Measurements from ENCODE around the gene IMPACT.

IMPACT gene

GRCh38 chr18:24426398-24427294 lies at the start of gene IMPACT:
Gene IMPACT (plus strand): TSS chr18:24426670. CDS start chr18:24426757, 87 bp downstream.
- peak; percentile 63 for DNase-seq (ENCODE audit: low read depth, low spot score)

GRCh38 chr18:24378598-24378997 lies 47.9 kb upstream of the IMPACT start:
- no peak for DNase-seq (ENCODE audit: low read depth, low spot score)

- no peak for DNase-seq (ENCODE audit: low read depth, low spot score)
Observed at GRCh38 chr18:24380163-24380747, 46.2 kb upstream of the IMPACT start.

- DNase-seq (ENCODE audit: low read depth, low spot score): no peak
Observed at GRCh38 chr18:24381126-24381525, 45.3 kb upstream of the IMPACT start.

GRCh38 chr18:24386681-24387080 lies 39.8 kb upstream of the IMPACT start:
- DNase-seq (ENCODE audit: low read depth, low spot score): no peak

GRCh38 chr18:24388957-24389356 lies 37.5 kb upstream of the IMPACT start:
- DNase-seq (ENCODE audit: low read depth, low spot score): no peak

GRCh38 chr18:24395049-24395795 lies 31.2 kb upstream of the IMPACT start:
- DNase-seq (ENCODE audit: low read depth, low spot score): no peak

- DNase-seq (ENCODE audit: low read depth, low spot score): no peak
Observed at GRCh38 chr18:24396082-24396633, 30.3 kb upstream of the IMPACT start.

GRCh38 chr18:24397131-24397693 lies 29.3 kb upstream of the IMPACT start:
- DNase-seq (ENCODE audit: low read depth, low spot score): no peak

GRCh38 chr18:24397694-24398368 lies 28.6 kb upstream of the IMPACT start, which contains the start of gene OSBPL1A:
Gene OSBPL1A (minus strand): TSS chr18:24397824. CDS start chr18:24377533, 20,291 bp downstream.
- peak; percentile 81 for DNase-seq (ENCODE audit: low read depth, low spot score)

GRCh38 chr18:24398540-24398939 lies 27.9 kb upstream of the IMPACT start:
- DNase-seq (ENCODE audit: low read depth, low spot score): no peak

GRCh38 chr18:24400587-24400986 lies 25.9 kb upstream of the IMPACT start:
- no peak for DNase-seq (ENCODE audit: low read depth, low spot score)

GRCh38 chr18:24402209-24402785 lies 24.2 kb upstream of the IMPACT start:
- no peak for DNase-seq (ENCODE audit: low read depth, low spot score)

- DNase-seq (ENCODE audit: low read depth, low spot score): no peak
Observed at GRCh38 chr18:24403076-24403475, 23.4 kb upstream of the IMPACT start.

GRCh38 chr18:24404591-24404990 lies 21.9 kb upstream of the IMPACT start:
- DNase-seq (ENCODE audit: low read depth, low spot score): no peak

GRCh38 chr18:24408496-24408895 lies 18.0 kb upstream of the IMPACT start:
- DNase-seq (ENCODE audit: low read depth, low spot score): no peak

GRCh38 chr18:24413148-24413547 lies 13.3 kb upstream of the IMPACT start:
- DNase-seq (ENCODE audit: low read depth, low spot score): no peak

GRCh38 chr18:24414349-24415003 lies 12.0 kb upstream of the IMPACT start:
- no peak for DNase-seq (ENCODE audit: low read depth, low spot score)

GRCh38 chr18:24417480-24417879 lies 9.0 kb upstream of the IMPACT start:
- no peak for DNase-seq (ENCODE audit: low read depth, low spot score)

- DNase-seq (ENCODE audit: low read depth, low spot score): no peak
Observed at GRCh38 chr18:24420551-24420950, 5.9 kb upstream of the IMPACT start.

Data from iPS DF 19.7 (cell line).